HEK293 (cell line): ENCODE data around the gene RCC1.

Source experiments
- GLI4 ChIP-seq: fragments of 450-650 bp; formaldehyde crosslinking; IDR thresholded peaks from 2 replicates; pipeline ENCODE4 v1.5.1; 2016; ENCODE audit warnings: missing biosample characterization, missing genetic modification characterization
- KLF8 ChIP-seq: fragments of 450-650 bp; formaldehyde crosslinking; IDR thresholded peaks from 2 replicates; pipeline ENCODE4 v1.5.1; 2016; ENCODE audit warnings: missing biosample characterization, missing genetic modification characterization
- MEIS1 ChIP-seq: sonication (generic); formaldehyde crosslinking; IDR thresholded peaks from 2 replicates; pipeline ENCODE4 v1.8.1; 2022; ENCODE audit warnings: missing genetic modification reagents, mild to moderate bottlenecking, borderline replicate concordance
- PRDM10 ChIP-seq: fragments of 450-650 bp; formaldehyde crosslinking; IDR thresholded peaks from 2 replicates; pipeline ENCODE4 v1.5.1; 2016; ENCODE audit warnings: missing biosample characterization, missing genetic modification characterization
- TSHZ1 ChIP-seq: fragments of 450-650 bp; formaldehyde crosslinking; IDR thresholded peaks from 2 replicates; pipeline ENCODE4 v1.5.1; 2016; ENCODE audit warnings: missing biosample characterization, missing genetic modification characterization, borderline replicate concordance
- YY2 ChIP-seq: fragments of 450-650 bp; formaldehyde crosslinking; IDR thresholded peaks from 2 replicates; pipeline ENCODE4 v1.5.1; 2016; ENCODE audit warnings: missing biosample characterization, missing genetic modification characterization
- ZBTB21 ChIP-seq: fragments of 450-650 bp; formaldehyde crosslinking; IDR thresholded peaks from 2 replicates; pipeline ENCODE4 v1.5.1; 2017; ENCODE audit warnings: missing biosample characterization, missing genetic modification characterization
- ZBTB44 ChIP-seq: fragments of 450-650 bp; IDR thresholded peaks from 2 replicates; pipeline ENCODE4 v1.5.1; 2018; ENCODE audit warnings: missing biosample characterization, mild to moderate bottlenecking, missing genetic modification characterization
- ZNF132 ChIP-seq: fragments of 450-650 bp; formaldehyde crosslinking; IDR thresholded peaks from 2 replicates; pipeline ENCODE4 v1.5.1; 2017; ENCODE audit warnings: missing biosample characterization, missing genetic modification characterization, borderline replicate concordance
- ZNF146 ChIP-seq: fragments of 450-650 bp; formaldehyde crosslinking; IDR thresholded peaks from 2 replicates; pipeline ENCODE4 v1.5.1; 2016; ENCODE audit warnings: missing biosample characterization, missing genetic modification characterization
- ZNF184 ChIP-seq: fragments of 450-650 bp; IDR thresholded peaks from 2 replicates; pipeline ENCODE4 v1.5.1; 2018; ENCODE audit warnings: missing biosample characterization, mild to moderate bottlenecking, missing genetic modification characterization
- ZNF2 ChIP-seq: fragments of 450-650 bp; formaldehyde crosslinking; IDR thresholded peaks from 2 replicates; pipeline ENCODE4 v1.5.1; 2016; ENCODE audit warnings: missing biosample characterization, missing genetic modification characterization
- ZNF394 ChIP-seq: fragments of 450-650 bp; formaldehyde crosslinking; IDR thresholded peaks from 2 replicates; pipeline ENCODE4 v1.5.1; 2016; ENCODE audit warnings: missing biosample characterization, missing genetic modification characterization, mild to moderate bottlenecking, moderate library complexity, borderline replicate concordance
- ZNF416 ChIP-seq: fragments of 450-650 bp; formaldehyde crosslinking; IDR thresholded peaks from 2 replicates; pipeline ENCODE4 v1.5.1; 2016; ENCODE audit warnings: missing biosample characterization, missing genetic modification characterization
- ZNF510 ChIP-seq: fragments of 450-650 bp; formaldehyde crosslinking; IDR thresholded peaks from 2 replicates; pipeline ENCODE4 v1.5.1; 2018; ENCODE audit warnings: mild to moderate bottlenecking, missing genetic modification characterization, missing biosample characterization; ENCODE audit not compliant: insufficient replicate concordance
- ZNF518A ChIP-seq: fragments of 450-650 bp; formaldehyde crosslinking; conservative IDR thresholded peaks from 2 replicates; pipeline ENCODE4 v1.5.1; 2016; ENCODE audit warnings: low read depth, missing biosample characterization, missing genetic modification characterization
- ZNF530 ChIP-seq: fragments of 450-650 bp; formaldehyde crosslinking; IDR thresholded peaks from 2 replicates; pipeline ENCODE4 v1.5.1; 2016; ENCODE audit warnings: low read depth, missing biosample characterization, missing genetic modification characterization
- ZNF561 ChIP-seq: fragments of 450-650 bp; IDR thresholded peaks from 2 replicates; pipeline ENCODE4 v1.5.1; 2018; ENCODE audit warnings: missing biosample characterization, missing genetic modification characterization, borderline replicate concordance
- ZNF660 ChIP-seq: fragments of 450-650 bp; IDR thresholded peaks from 2 replicates; pipeline ENCODE4 v1.5.1; 2018; ENCODE audit warnings: missing biosample characterization, mild to moderate bottlenecking, missing genetic modification characterization
- ZNF76 ChIP-seq: fragments of 450-650 bp; formaldehyde crosslinking; IDR thresholded peaks from 2 replicates; pipeline ENCODE4; 2016; ENCODE audit warnings: low read depth, missing biosample characterization, missing genetic modification characterization, borderline replicate concordance
- ZNF777 ChIP-seq: fragments of 450-650 bp; formaldehyde crosslinking; IDR thresholded peaks from 2 replicates; pipeline ENCODE4 v1.5.1; 2017; ENCODE audit warnings: missing biosample characterization, missing genetic modification characterization, borderline replicate concordance
- ZSCAN16 ChIP-seq: fragments of 450-650 bp; formaldehyde crosslinking; IDR thresholded peaks from 2 replicates; pipeline ENCODE4 v1.5.1; 2016; ENCODE audit warnings: missing biosample characterization, missing genetic modification characterization
- ZSCAN5A ChIP-seq: fragments of 450-650 bp; formaldehyde crosslinking; IDR thresholded peaks from 2 replicates; pipeline ENCODE4 v1.5.1; 2016; ENCODE audit warnings: missing biosample characterization, missing genetic modification characterization

Gene RCC1

GRCh38 chr1:28581531-28582247, 75.8 kb downstream of the RCC1 start (continued):
- no peak; the same call in 1 of the 2 replicates for TF ChIP-seq ZNF518A
- peak; percentile 97 for TF ChIP-seq ZNF660
- TF ChIP-seq ZSCAN5A (tag by site-specific recombination) = 0 out of 2 replicates have a peak, but pooled peaks have one; percentile 13
- peak; percentile 95 for TF ChIP-seq ZNF2 (tag by site-specific recombination)
- no peak for TF ChIP-seq ZNF530 (tag by site-specific recombination)
- TF ChIP-seq ZBTB21 (tag by site-specific recombination) = peak; percentile 7
- TF ChIP-seq ZNF510 (tag by site-specific recombination) = no peak
- TF ChIP-seq ZNF394 (tag by site-specific recombination) = peak; percentile 91; the same call in 1 of the 2 replicates
- 0 out of 2 replicates have a peak, but pooled peaks have one; percentile 25 for TF ChIP-seq ZBTB44 (tag by site-specific recombination)
- TF ChIP-seq KLF8 (tag by site-specific recombination) = peak; percentile 99
- TF ChIP-seq YY2 (tag by site-specific recombination) = peak; percentile 78
- no peak for TF ChIP-seq ZNF184 (tag by site-specific recombination)
- peak; percentile 63 for TF ChIP-seq ZNF146 (tag by site-specific recombination)
- TF ChIP-seq ZNF416 (tag by site-specific recombination) = no peak
- no peak for TF ChIP-seq ZNF132 (tag by site-specific recombination)
- 0 out of 2 replicates have a peak, but pooled peaks have one; percentile 82 for TF ChIP-seq GLI4 (tag by site-specific recombination)
- peak; percentile 92; the same call in 1 of the 2 replicates for TF ChIP-seq ZNF561 (tag by site-specific recombination)
- TF ChIP-seq ZSCAN16 (tag by site-specific recombination) = no peak
- TF ChIP-seq MEIS1 (CRISPR knock-in tag) = peak; percentile 27; the same call in 1 of the 2 replicates
- TF ChIP-seq TSHZ1 (tag by site-specific recombination) = peak; percentile 36; the same call in 1 of the 2 replicates
- peak; percentile 96 for TF ChIP-seq ZNF76 (tag by site-specific recombination)
- TF ChIP-seq PRDM10 (tag by site-specific recombination) = peak; percentile 68
- no peak for TF ChIP-seq ZNF777
